GM19328 (cell line): ENCODE data around the gene BRD7.

ENCODE experiments used
- ATAC-seq: cut with Tn5 transposase; IDR thresholded peaks from one replicate; pipeline ENCODE4 v1.9.1; 2021; ENCODE audit warnings: mild to moderate bottlenecking, moderate library complexity; ENCODE audit not compliant: unreplicated experiment

BRD7 gene

GRCh38 chr16:50324345-50324744 lies 44.4 kb downstream of the BRD7 start:
- ATAC-seq, result no peak

DNA sequence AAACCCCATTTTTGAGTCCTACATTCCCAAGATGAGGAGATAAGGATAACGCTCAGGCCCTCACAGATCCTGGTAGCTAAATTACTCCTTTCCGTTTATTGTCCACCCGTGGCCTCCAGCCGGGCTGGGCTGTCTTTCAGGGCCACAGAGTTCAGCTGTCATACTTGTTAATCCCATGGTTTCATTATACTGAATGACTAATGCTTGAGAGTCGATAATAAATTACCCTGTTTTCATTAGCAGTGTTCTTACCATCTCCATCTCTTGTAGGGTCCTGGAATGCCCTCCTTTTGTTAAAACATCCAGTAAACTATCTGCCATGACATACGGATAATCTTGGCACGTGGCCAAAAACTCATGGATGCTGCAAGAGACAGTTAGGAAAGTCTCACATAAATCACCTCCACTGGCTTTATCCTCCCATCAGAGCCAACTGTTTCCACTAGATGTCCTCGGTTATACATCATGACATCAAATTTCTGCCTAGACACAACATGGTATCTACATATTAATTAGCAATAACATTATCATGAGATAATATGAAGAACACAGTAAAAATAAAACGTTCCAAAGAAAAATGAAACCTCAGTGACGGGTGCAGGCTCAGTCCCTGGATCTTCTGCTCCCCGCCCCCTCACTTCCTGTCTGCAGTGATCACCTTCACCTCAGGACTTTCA lies 45.3 kb downstream of the BRD7 start:
- no peak for ATAC-seq

DNA sequence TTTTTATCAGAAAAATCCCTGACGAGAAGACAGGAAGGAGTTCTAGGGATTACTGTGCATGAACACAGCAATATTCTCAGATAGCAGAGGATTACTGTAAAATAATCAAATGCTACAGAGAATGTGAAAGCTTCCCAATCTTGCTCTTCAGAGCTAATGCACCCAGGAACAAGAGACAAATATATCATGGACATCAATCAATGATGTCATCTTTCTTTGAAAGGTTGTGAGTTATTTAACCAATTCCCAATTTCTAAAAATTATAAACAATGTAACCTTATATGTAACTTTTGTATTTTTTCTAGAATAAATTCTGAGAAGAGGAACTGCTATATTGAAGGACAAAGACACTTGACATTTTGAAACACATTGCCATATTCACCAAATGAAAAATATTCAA lies 46.5 kb downstream of the BRD7 start:
- no peak for ATAC-seq

- ATAC-seq, result no peak
These were observed 48.5 kb downstream of the BRD7 start for GRCh38 chr16:50320310-50320709.

- no peak for ATAC-seq
These were observed 49.8 kb downstream of the BRD7 start for GRCh38 chr16:50318796-50319578.

DNA sequence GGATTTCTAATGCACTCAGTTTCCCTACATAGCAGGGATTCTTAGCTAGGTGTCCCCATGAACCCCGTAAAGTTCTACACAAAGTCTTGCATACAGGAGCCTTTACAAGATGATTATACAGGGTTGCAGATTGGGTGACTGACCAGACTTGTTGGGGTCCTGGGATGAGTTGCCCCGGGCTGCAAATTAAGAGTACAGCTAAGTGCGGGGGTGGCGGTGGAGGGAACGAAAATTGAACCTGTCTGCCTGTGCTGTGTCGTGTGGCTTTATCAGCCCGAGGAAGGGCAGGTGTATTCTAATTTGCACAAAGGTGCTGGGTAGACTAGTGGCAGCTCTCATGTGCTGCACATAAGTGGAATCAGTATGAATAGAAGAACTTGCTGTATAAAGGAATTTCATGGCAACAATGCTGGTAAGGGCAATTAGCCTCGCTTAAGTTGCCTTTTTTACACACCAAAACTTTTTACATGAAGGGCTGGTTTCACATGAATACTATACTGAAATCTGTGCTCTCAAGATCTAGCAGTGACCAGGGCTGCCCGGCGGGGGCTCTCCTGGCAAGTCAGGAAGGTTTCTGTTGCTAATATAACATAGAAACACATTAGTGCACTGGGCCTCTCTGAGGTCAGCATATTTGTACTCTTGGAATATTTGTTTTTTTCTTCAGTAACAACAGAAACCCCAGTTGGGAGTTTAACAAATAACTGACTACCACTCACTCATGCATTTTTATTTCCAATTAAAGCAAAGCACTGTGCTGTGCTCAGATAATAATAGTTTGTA lies 51.7 kb downstream of the BRD7 start:
- ATAC-seq, result no peak

GRCh38 chr16:50316102-50316847 lies 52.5 kb downstream of the BRD7 start:
- no peak for ATAC-seq

- ATAC-seq, result no peak
These were observed 53.3 kb downstream of the BRD7 start for GRCh38 chr16:50315346-50315997.

GRCh38 chr16:50314665-50315064 lies 54.1 kb downstream of the BRD7 start:
- ATAC-seq, result no peak

GRCh38 chr16:50313596-50314478 lies 55.0 kb downstream of the BRD7 start:
- ATAC-seq, result no peak

GRCh38 chr16:50311891-50312501 lies 56.8 kb downstream of the BRD7 start:
- no peak for ATAC-seq

- ATAC-seq, result no peak
These were observed 57.7 kb downstream of the BRD7 start for GRCh38 chr16:50311134-50311528.

DNA sequence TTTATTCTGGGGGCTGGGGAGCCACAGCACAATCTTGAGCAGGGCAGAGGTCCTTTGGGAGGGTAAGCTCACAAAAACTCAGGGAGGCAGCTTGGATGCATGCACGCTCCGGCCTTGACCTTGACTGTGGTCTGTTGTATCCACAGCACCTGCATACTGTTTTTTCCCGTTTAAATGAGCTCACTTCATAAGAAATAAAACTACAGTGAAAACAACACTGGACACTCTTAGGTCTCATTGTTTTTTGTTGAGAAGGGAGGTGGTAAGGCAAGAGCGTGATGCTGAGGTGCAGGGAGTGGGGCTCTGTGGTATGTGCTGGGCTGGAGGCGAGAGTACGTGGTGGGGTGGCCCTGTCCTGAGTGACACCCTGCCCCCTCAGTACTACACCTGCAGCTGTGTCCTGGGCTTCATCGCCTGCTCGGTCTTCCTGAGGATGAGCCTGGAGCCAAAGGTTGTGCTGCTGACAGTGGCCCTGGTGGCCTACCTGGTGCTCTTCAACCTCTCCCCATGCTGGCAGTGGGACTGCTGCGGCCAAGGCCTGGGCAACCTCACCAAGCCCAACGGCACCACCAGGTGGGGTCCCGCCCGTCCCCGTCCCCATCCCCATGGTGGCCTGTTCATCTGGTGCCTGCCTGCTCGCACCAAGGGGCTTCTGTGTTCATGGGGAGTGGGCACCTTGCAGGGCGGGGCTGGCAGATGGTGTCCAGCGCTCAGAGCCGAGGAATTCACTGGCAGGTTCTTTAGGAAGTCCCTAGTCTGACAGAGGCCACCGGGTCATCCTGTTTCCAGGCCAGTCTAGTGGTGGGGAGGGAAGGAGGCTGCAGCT lies 58.3 kb downstream of the BRD7 start:
- ATAC-seq, result no peak

DNA sequence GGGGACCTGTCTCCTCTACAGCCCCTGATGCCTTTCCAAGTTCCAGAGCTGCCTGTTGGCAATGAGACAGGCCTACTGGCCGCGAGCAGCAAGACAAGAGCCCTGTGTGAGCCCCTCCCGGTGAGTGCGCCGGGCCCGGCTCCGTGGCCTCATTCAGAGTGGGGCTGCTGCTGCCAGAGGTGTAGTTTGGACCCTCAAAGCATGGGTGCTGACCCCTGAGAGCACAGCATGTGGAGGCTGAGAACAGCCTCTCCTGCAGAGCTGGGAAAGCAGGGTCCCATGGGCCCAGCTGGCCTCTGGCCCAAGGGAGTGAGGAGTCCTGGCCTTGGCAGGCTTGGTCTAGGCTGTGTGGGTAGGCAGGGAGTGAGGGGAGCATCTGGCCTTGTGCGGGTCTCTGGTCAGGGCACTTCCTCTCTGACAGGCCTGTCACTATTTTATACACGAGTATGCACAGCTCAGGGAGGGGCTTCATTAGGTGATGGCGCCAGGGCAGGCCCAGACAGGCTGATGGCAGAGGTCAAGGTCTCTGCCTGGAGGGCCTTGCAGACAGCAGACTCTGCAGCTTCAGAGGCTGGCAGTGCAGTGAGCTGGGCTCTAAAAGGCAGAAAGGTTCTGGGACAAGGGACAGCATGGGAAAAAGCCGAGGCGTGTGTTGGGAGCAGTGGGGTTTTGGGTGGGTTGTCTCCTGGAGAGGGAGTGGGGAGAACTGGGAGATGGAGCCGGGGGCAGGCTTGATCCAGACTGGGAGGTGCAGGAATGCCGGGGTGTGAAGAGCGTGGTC lies 59.1 kb downstream of the BRD7 start:
- no peak for ATAC-seq

DNA sequence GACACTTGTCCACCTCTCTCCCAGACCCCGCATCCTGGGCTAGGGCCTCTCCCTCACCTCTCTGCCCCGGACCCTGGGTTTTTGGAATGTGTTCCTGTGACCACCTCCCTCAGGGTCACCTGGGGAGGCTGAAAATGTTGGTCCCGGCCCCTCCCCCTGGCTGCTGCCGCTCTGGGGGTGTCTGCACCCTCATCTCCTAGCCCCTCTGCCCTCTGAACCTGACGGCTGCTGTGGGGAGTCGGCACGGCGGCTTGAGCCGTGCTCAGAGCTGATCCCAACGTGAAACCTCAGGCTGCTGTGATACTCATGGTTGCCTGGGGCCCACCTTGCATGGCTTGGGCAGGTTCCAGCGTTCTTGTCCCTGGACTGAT lies 59.6 kb downstream of the BRD7 start:
- ATAC-seq, result no peak

DNA sequence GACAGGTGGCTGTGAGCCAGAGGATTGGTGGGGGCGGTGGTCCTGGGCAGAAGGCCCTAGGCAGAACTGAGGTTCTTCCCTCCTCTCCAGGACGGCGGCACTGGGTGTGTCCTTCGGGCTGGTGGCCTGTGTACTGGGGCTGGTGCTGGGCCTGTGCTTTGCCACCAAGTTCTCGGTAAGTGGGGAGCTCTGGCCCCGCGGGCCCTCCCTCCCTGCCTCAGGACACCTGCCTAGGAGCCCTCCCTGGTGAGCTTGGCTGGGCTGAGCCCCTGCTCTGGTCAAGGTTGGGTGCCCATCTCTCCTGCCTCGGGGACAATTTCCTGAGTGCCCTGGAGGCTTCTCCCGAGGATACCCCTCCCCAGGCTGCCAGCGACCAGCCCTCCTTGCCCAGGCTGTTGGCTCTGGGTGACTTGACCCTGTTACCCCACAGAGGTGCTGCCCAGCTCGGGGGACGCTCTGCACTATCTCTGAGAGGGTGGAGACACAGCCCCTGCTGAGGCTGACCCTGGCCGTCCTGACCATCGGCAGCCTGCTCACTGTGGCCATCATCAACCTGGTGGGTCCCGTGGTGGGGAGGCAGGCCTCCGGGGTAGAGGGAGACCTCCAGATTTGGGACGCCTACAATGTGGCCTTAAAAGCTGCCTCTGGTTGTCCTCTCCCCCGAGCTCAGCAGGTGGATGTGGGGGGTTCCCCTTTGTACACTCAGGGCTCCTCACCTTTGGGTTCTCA lies 60.4 kb downstream of the BRD7 start:
- ATAC-seq, result no peak

GRCh38 chr16:50306287-50306686 lies 62.5 kb downstream of the BRD7 start:
- no peak for ATAC-seq
